ENCODE results near the gene ATF7IP2. TPM values are rescaled to one million over a fixed set of nuclear protein-coding genes. Genes with fewer than 3 reads are reported as not detected.

The ATF7IP2 gene
- total RNA-seq, 1 experiment from 2014 or later, result not detected

- CTCF ChIA-PET, result no interaction called here
- Histone ChIP-seq H3K27ac (no peak overlapping the region), H3K4me2 (no peak overlapping the region), H3F3A (ENCODE audit: insufficient read depth, low read depth) (peaks cover 6% of the 10 kb centered on the region; the same call in 1 of the 2 replicates), H4K20me1 (ENCODE audit: insufficient read depth) (no peaks in the 10 kb centered on the region), H3K79me2 (ENCODE audit: low read depth) (no peaks in the 10 kb centered on the region), H3K36me3 (ENCODE audit: low read depth) (0 out of 2 replicates have a peak, but pooled peaks cover 5% of the 10 kb centered on the region), H3K27me3 (ENCODE audit: insufficient read depth, low read depth) (no peaks in the 10 kb centered on the region), H3K9me2 (ENCODE audit: insufficient read depth) (no peaks in the 10 kb centered on the region), H3K4me1 (replicated peaks; ENCODE audit: insufficient read depth) (0 out of 2 replicates have a peak, but pooled peaks cover 6% of the 10 kb centered on the region), H2AFZ (no peak overlapping the region), H3K4me3 (no peak overlapping the region), H3K9me3 (ENCODE audit: insufficient read depth, low read depth) (no peaks in the 10 kb centered on the region)
- intact Hi-C loops (cut with micrococcal nuclease; ENCODE audit: unreplicated experiment), result no loop called here
- POLR2A ChIA-PET (ENCODE audit: unreplicated experiment), result no interaction called here
- DNase-seq, result no peak
- no TSS peak for BruUV-seq (replicated peaks)
- no peak for TF ChIP-seq CTCF (conservative IDR thresholded peaks at IDR 0.05)
- TF ChIP-seq EZH2 (IDR thresholded peaks at IDR 0.05; ENCODE audit: low read depth), result no peak
Observed at GRCh38 chr16:10526962-10527361, 141.1 kb downstream of the ATF7IP2 start.

- Histone ChIP-seq H3K79me2 (ENCODE audit: low read depth) (no peaks in the 10 kb centered on the region), H3K27ac (no peak overlapping the region), H3K4me2 (no peak overlapping the region), H4K20me1 (ENCODE audit: insufficient read depth) (no peaks in the 10 kb centered on the region), H3K36me3 (ENCODE audit: low read depth) (0 out of 2 replicates have a peak, but pooled peaks cover 5% of the 10 kb centered on the region), H3K9me3 (ENCODE audit: insufficient read depth, low read depth) (no peaks in the 10 kb centered on the region), H2AFZ (no peak overlapping the region), H3K4me1 (replicated peaks; ENCODE audit: insufficient read depth) (peaks cover 16% of the 10 kb centered on the region), H3F3A (ENCODE audit: insufficient read depth, low read depth) (peaks cover 16% of the 10 kb centered on the region), H3K4me3 (no peak overlapping the region), H3K27me3 (ENCODE audit: insufficient read depth, low read depth) (no peaks in the 10 kb centered on the region), H3K9me2 (ENCODE audit: insufficient read depth) (no peaks in the 10 kb centered on the region)
- ChIA-PET POLR2A (ENCODE audit: unreplicated experiment) (no interaction called here), CTCF (no interaction called here)
- BruUV-seq (replicated peaks), result no TSS peak
- DNase-seq, result no peak
- intact Hi-C loops (cut with micrococcal nuclease; ENCODE audit: unreplicated experiment), result no loop called here
- TF ChIP-seq CTCF (conservative IDR thresholded peaks at IDR 0.05) (no peak), EZH2 (IDR thresholded peaks at IDR 0.05; ENCODE audit: low read depth) (no peak)
Observed at GRCh38 chr16:10528635-10529034, 142.8 kb downstream of the ATF7IP2 start.

GRCh38 chr16:10529895-10530669 is 144.2 kb downstream of the ATF7IP2 start:
- Histone ChIP-seq H3K27me3 (ENCODE audit: insufficient read depth, low read depth) (no peaks in the 10 kb centered on the region), H3K4me3 (no peak overlapping the region), H4K20me1 (ENCODE audit: insufficient read depth) (no peaks in the 10 kb centered on the region), H3K79me2 (ENCODE audit: low read depth) (0 out of 2 replicates have a peak, but pooled peaks cover 4% of the 10 kb centered on the region), H3K36me3 (ENCODE audit: low read depth) (no peaks in the 10 kb centered on the region; the same call in 1 of the 2 replicates), H3K4me1 (replicated peaks; ENCODE audit: insufficient read depth) (peaks cover 24% of the 10 kb centered on the region), H3F3A (ENCODE audit: insufficient read depth, low read depth) (peaks cover 26% of the 10 kb centered on the region), H2AFZ (no peak overlapping the region), H3K9me3 (ENCODE audit: insufficient read depth, low read depth) (no peaks in the 10 kb centered on the region), H3K27ac (no peak overlapping the region), H3K4me2 (no peak overlapping the region), H3K9me2 (ENCODE audit: insufficient read depth) (no peaks in the 10 kb centered on the region)
- no peak for DNase-seq
- no peak for TF ChIP-seq EZH2 (IDR thresholded peaks at IDR 0.05; ENCODE audit: low read depth)
- no peak for TF ChIP-seq CTCF (conservative IDR thresholded peaks at IDR 0.05)
- BruUV-seq (replicated peaks), result no TSS peak
- CTCF ChIA-PET, result interaction anchor here (1.0 kb wide), 1 partner anchor 15 kb away, joined by 5 read pairs; no protein-coding TSS in a partner anchor
- intact Hi-C loops (cut with micrococcal nuclease; ENCODE audit: unreplicated experiment), result no loop called here
- POLR2A ChIA-PET (ENCODE audit: unreplicated experiment), result no interaction called here

Measured in PC-9 (cell line).